Measurements from ENCODE around the gene CLTB.

- TF ChIP-seq CTCF (IDR thresholded peaks at IDR 0.05), result no peak
- no peak for TF ChIP-seq ZFX (IDR thresholded peaks at IDR 0.05; ENCODE audit: borderline replicate concordance)
These were observed 1.6 kb downstream of the CLTB start for GRCh38 chr5:176414704-176415103.
